Measurements from ENCODE around the gene UNC5C.

- TF ChIP-seq CTCF (IDR thresholded peaks at IDR 0.05 in 8 of 11, conservative IDR thresholded peaks at IDR 0.05 in 3 of 11): no peak
- TF ChIP-seq POLR2A (IDR thresholded peaks at IDR 0.05): no peak
Observed at GRCh38 chr4:95183656-95184408, 364.9 kb downstream of the UNC5C start.

All from spleen (tissue), 7 donors.